GM12878 (cell line): ENCODE measurements around the gene SLC12A5. TPM values are rescaled to one million over a fixed set of nuclear protein-coding genes. Genes with fewer than 3 reads are reported as not detected.

Experiments
- ATAC-seq: fragments of 200-7000 bp; cut with Tn5 transposase; 3 replicates; pipeline ENCODE4 v1.9.1; 2020; ENCODE audit warnings: mild to moderate bottlenecking, moderate library complexity
- BruUV-seq: library from RNA; stranded (reverse); fragments of 400-500 nt; replicated peaks from 2 replicates; lab custom pipeline; 2021; lab: Mats Ljungman, UMichigan
- CTCF ChIA-PET: fragments of 300-600 bp; sonication (Branson Sonifier 250); formaldehyde crosslinking; extraction: SDS; loops from one replicate; lab custom pipeline; 2021; ENCODE audit warnings: inconsistent platforms; lab: Yijun Ruan, JAX
- POLR2A ChIA-PET: fragments of 350-600 bp; formaldehyde crosslinking; extraction: SDS; loops from one replicate; lab custom pipeline; 2021; ENCODE audit warnings: inconsistent platforms; lab: Charles Lee
- RAD21 ChIA-PET: fragments of 300-600 bp; sonication (Branson Sonifier 250); formaldehyde crosslinking; loops from one replicate; lab custom pipeline; 2023; ENCODE audit warnings: antibody characterized with exemption; ENCODE audit not compliant: unreplicated experiment; lab: Charles Lee
- SMC1A ChIA-PET: fragments of 300-600 bp; sonication (Branson Sonifier 250); formaldehyde crosslinking; loops from one replicate; lab custom pipeline; 2023; ENCODE audit not compliant: unreplicated experiment, uncharacterized antibody; lab: Charles Lee
- DNase-seq: peaks from one replicate; pipeline ENCODE4 v3.0.0-alpha.2; 2011; ENCODE audit warnings: low read depth, low spot score
- FAIRE-seq: peaks from 3 replicates; lab custom pipeline; 2011; peaks lifted over from hg19 to GRCh38; lab: Jason Lieb, UNC
- H2AFZ ChIP-seq: 2 replicates; pipeline ENCODE4 v1.6.0; 2011; ENCODE audit warnings: low read depth, low read length, control low read depth; ENCODE audit not compliant: control insufficient read depth
- H3K27ac ChIP-seq: 2 replicates; pipeline ENCODE4 v1.5.1; 2011; ENCODE audit warnings: control low read depth; ENCODE audit not compliant: control insufficient read depth, insufficient read depth
- H3K27me3 ChIP-seq, 2 experiments: replicated peaks in 1 of 2; 2 replicates each; pipeline versions ENCODE4 v1.6.0 to v1.6.1; 2011; ENCODE audit warnings: low read length in 1 of 2; ENCODE audit not compliant: control insufficient read depth in 2 of 2, insufficient read depth in 2 of 2
- H3K36me3 ChIP-seq, 2 experiments: 2 replicates each; pipeline ENCODE4 v1.5.1; 2011; ENCODE audit warnings: low read length in 1 of 2; ENCODE audit not compliant: control insufficient read depth in 2 of 2, insufficient read depth in 2 of 2
- H3K4me1 ChIP-seq: 2 replicates; pipeline ENCODE4 v1.6.1; 2011; ENCODE audit warnings: mild to moderate bottlenecking, low read length, moderate library complexity, mixed read lengths; ENCODE audit not compliant: control insufficient read depth, insufficient read depth
- H3K4me2 ChIP-seq: 2 replicates; pipeline ENCODE4 v1.6.0; 2011; ENCODE audit warnings: control low read depth; ENCODE audit not compliant: control insufficient read depth, insufficient read depth
- H3K4me3 ChIP-seq: fragments of 200-600 bp; sonication (generic); 2 replicates; pipeline ENCODE4 v1.5.1; 2016
- H3K79me2 ChIP-seq: 2 replicates; pipeline ENCODE4 v1.6.0; 2011; ENCODE audit warnings: low read length; ENCODE audit not compliant: control insufficient read depth, insufficient read depth
- H3K9ac ChIP-seq: 2 replicates; pipeline ENCODE4 v1.8.0; 2011; ENCODE audit warnings: low read length, control low read depth, mixed read lengths; ENCODE audit not compliant: control insufficient read depth, insufficient read depth
- H3K9me3 ChIP-seq: replicated peaks from 3 replicates; pipeline ENCODE4 v1.5.1; 2011; ENCODE audit warnings: mild to moderate bottlenecking, low read length; ENCODE audit not compliant: control insufficient read depth, insufficient read depth
- H4K20me1 ChIP-seq: 2 replicates; pipeline ENCODE4 v1.6.0; 2011; ENCODE audit not compliant: control insufficient read depth, insufficient read depth
- BCL3 ChIP-seq: IDR thresholded peaks from 2 replicates; pipeline ENCODE4 v1.6.1; 2011; ENCODE audit warnings: borderline replicate concordance, low read depth, mild to moderate bottlenecking, moderate library complexity, low read length; ENCODE audit not compliant: insufficient read depth, poor library complexity, severe bottlenecking
- EGR1 ChIP-seq, 2 experiments: IDR thresholded peaks; 1 replicate in 1 of 2; 2 replicates in 1 of 2; pipeline ENCODE4 v1.6.1; 2011 to 2012; ENCODE audit warnings: low read depth in 2 of 2, low read length in 2 of 2, borderline replicate concordance in 1 of 2, mild to moderate bottlenecking in 1 of 2, moderate library complexity in 1 of 2
- POLR2A ChIP-seq: IDR thresholded peaks from 2 replicates; pipeline ENCODE4 v1.6.1; 2011; ENCODE audit warnings: low read depth, mild to moderate bottlenecking, low read length
- RBBP5 ChIP-seq: fragments of 200-600 bp; sonication (generic); conservative IDR thresholded peaks from 2 replicates; pipeline ENCODE4 v1.6.1; 2016
- TARDBP ChIP-seq: IDR thresholded peaks from 2 replicates; pipeline ENCODE4 v1.6.1; 2016; ENCODE audit warnings: borderline replicate concordance
- ZBTB11 ChIP-seq: fragments of 450-650 bp; formaldehyde crosslinking; IDR thresholded peaks from 2 replicates; pipeline ENCODE4 v1.5.0; 2022; ENCODE audit warnings: mild to moderate bottlenecking, missing genetic modification characterization
- WGBS: methylation state at CpG from one replicate; pipeline ENCODE4 v1.1.6; 2016; ENCODE audit warnings: low lambda C conversion rate; ENCODE audit not compliant: insufficient replicate concordance, insufficient coverage; ENCODE audit errors: missing lambda C conversion rate; 5-methylcytosine and 5-hydroxymethylcytosine counted together
- in situ Hi-C: fragments of 300-500 bp; cut with MboI; formaldehyde crosslinking; loops from 9 replicates; pipeline ENCODE4 v1.14.3; 2018; ENCODE audit warnings: mixed read lengths
- intact Hi-C: fragments of 100-400 bp; cut with micrococcal nuclease; formaldehyde crosslinking; loops from one replicate; pipeline ENCODE4 v1.14.2; 2022; ENCODE audit not compliant: unreplicated experiment
- polyA plus RNA-seq, 11 experiments: library from polyadenylated mRNA; depleted of rRNA in 4 of 11; unstranded in 6 of 11; stranded (reverse) in 5 of 11; fragments of >200 nt; fragmentation: Nextera tagmentation in 4 of 11; fragmentation: Illumina TruSeq in 1 of 11; extraction: Ambion mirVana in 4 of 11; extraction: Trizol in 1 of 11; gene quantifications; 1 replicate in 1 of 11; 2 replicates in 10 of 11; pipeline versions ENCODE4 v1.2.1 to v1.2.3, GENCODE V29; 2011 to 2016; ENCODE audit warnings: inconsistent platforms in 2 of 11, missing spikeins in 2 of 11, low read depth in 1 of 11
- total RNA-seq, 4 experiments: library from RNA; depleted of rRNA in 3 of 4; stranded (reverse); fragments of >200 nt in 3 of 4; fragmentation: Illumina TruSeq in 1 of 4; extraction: Trizol in 1 of 4; gene quantifications; 2 replicates each; pipeline versions ENCODE4 v1.2.1 to v1.2.3, GENCODE V29; 2013 to 2021
- TF ChIP-seq, protein P1 (sequence below), 3 experiments: IDR thresholded peaks in 2 of 3; conservative IDR thresholded peaks in 1 of 3; 2 replicates each; pipeline ENCODE4 v1.5.1; 2011; ENCODE audit warnings: low read depth in 3 of 3, low read length in 3 of 3, mild to moderate bottlenecking in 3 of 3, control low read depth in 2 of 3, moderate library complexity in 2 of 3, inconsistent platforms in 1 of 3, mixed read lengths in 1 of 3; ENCODE audit not compliant: control insufficient read depth in 2 of 3, insufficient read depth in 1 of 3; ENCODE audit errors: extremely low read depth in 1 of 3

SLC12A5 gene
- total and polyA plus RNA-seq, 10 of the 15 experiments (the other 5 are each of a cell fraction or from before 2014, with no cell fraction given) = 0.26 to 2.7 (median 1.2) TPM

DNA sequence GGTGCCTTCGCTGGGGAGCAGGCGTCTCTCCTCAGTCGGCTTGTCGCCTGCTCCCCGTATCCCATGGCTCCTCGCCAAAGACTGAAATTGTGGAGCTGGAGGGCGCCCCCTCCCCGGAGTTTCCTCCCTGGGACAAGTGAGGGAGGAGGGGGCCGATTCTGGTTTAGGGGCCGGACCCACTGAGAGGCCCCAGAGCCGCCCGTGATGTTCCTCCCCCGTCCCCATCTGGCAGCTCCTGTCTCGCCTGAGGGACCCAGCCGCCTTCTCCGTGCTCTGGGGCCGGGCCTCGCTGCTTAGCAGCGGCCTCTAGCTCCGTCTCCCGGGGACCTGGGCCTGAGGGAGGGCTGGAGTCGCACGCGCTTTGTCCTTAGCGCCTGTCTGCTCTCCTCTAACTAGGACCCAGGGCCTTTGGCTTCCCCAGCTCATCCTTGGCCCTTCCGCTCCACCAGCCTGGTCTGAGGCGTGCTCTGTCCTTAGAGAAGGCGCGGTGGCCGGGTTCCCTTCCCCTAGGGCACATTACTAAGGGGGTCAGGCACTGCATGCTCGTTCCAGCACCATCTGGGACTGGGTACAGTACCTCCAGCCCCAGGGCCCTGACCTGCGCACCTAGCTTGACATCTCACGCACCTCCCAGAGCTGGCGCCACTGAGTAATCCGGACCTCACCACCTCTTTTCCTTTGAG lies 29.7 kb downstream of the SLC12A5 start:
- Histone ChIP-seq H2AFZ (no peak overlapping the region), H3K36me3 (peaks cover 11 to 25% of the 10 kb centered on the region in 2 experiments), H3K9ac (no peak overlapping the region), H4K20me1 (no peaks in the 10 kb centered on the region; the same call in 1 of the 2 replicates), H3K9me3 (no peaks in the 10 kb centered on the region; the same call in 2 of the 3 replicates)
- in situ Hi-C loops (no loop called here), intact Hi-C loops (no loop called here)
- WGBS = 69% methylated on average over 32 of the region's 35 CpGs
- DNase-seq = no peak
- RAD21 ChIA-PET = no interaction called here
- SMC1A ChIA-PET = interaction anchor here (1.2 kb wide), 1 partner anchor 49 kb away, joined by 3 read pairs; no protein-coding TSS in a partner anchor
- TF ChIP-seq POLR2A (peak; percentile 28; the same call in 1 of the 2 replicates), EGR1 (IDR thresholded peaks at IDR 0.05; ENCODE audit: borderline replicate concordance in 1 of 2, low read depth in 2 of 2, low read length in 2 of 2) (no peak), RBBP5 (no peak), BCL3 (no peak), TARDBP (no peak), ZBTB11 (CRISPR knock-in tag) (no peak)
- TF ChIP-seq, protein P1, sequence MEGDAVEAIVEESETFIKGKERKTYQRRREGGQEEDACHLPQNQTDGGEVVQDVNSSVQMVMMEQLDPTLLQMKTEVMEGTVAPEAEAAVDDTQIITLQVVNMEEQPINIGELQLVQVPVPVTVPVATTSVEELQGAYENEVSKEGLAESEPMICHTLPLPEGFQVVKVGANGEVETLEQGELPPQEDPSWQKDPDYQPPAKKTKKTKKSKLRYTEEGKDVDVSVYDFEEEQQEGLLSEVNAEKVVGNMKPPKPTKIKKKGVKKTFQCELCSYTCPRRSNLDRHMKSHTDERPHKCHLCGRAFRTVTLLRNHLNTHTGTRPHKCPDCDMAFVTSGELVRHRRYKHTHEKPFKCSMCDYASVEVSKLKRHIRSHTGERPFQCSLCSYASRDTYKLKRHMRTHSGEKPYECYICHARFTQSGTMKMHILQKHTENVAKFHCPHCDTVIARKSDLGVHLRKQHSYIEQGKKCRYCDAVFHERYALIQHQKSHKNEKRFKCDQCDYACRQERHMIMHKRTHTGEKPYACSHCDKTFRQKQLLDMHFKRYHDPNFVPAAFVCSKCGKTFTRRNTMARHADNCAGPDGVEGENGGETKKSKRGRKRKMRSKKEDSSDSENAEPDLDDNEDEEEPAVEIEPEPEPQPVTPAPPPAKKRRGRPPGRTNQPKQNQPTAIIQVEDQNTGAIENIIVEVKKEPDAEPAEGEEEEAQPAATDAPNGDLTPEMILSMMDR (IDR thresholded peaks at IDR 0.05 in 2 of 3, conservative IDR thresholded peaks at IDR 0.05 in 1 of 3; ENCODE audit: control insufficient read depth in 2 of 3, extremely low read depth in 1 of 3, insufficient read depth in 1 of 3, low read depth in 3 of 3, low read length in 3 of 3) = no peak
- TF ChIP-seq, all 136 proteins: peak for 1
- Histone ChIP-seq H3K27me3 (no peaks in the 10 kb centered on the region), H3K27ac (no peak overlapping the region), H3K79me2 (no peaks in the 10 kb centered on the region), H3K4me1 (peaks cover 17% of the 10 kb centered on the region; the same call in 1 of the 2 replicates), H3K4me2 (no peak overlapping the region), H3K4me3 (no peak overlapping the region)
- ChIA-PET CTCF (interaction anchor here (0.5 to 1.1 kb wide), 3 partner anchors 46 to 93 kb away, joined by 3 read pairs; no protein-coding TSS in a partner anchor), POLR2A (no interaction called here)
- ATAC-seq (no peak), FAIRE-seq (no peak)
- BruUV-seq = no TSS peak
